ENCODE data around the gene CFAP74. TPM values are rescaled to one million over a fixed set of nuclear protein-coding genes. Genes with fewer than 3 reads are reported as not detected.

The CFAP74 gene
- total RNA-seq, 1 experiment from 2014 or later: 0.28 TPM

GRCh38 chr1:1920057-1920607 lies 83.5 kb downstream of the CFAP74 start:
- Histone ChIP-seq H3K23ac (ENCODE audit: insufficient read length, low read depth, low read length) (no peak overlapping the region), H3K4ac (ENCODE audit: low read depth, low read length) (no peak overlapping the region), H3K18ac (ENCODE audit: insufficient read length, low read depth, low read length) (no peak overlapping the region), H3T11ph (ENCODE audit: low read length) (no peak overlapping the region), H2BK120ac (ENCODE audit: low read depth, low read length, poor library complexity, severe bottlenecking) (no peak overlapping the region), H3K79me1 (ENCODE audit: insufficient read depth, low read depth, low read length, poor library complexity, severe bottlenecking) (no peaks in the 10 kb centered on the region), H4K5ac (ENCODE audit: insufficient read length, low read depth, low read length) (no peak overlapping the region), H3K4me2 (ENCODE audit: insufficient read depth, insufficient read length, low read length) (peak overlapping the region; percentile 21), H3K4me1 (ENCODE audit: insufficient read depth, low read length) (no peaks in the 10 kb centered on the region), H3K27me3 (ENCODE audit: insufficient read depth, low read length) (no peaks in the 10 kb centered on the region), H2BK15ac (ENCODE audit: low read depth, low read length) (no peak overlapping the region), H2AK5ac (ENCODE audit: insufficient read length, low read length) (no peak overlapping the region), H3K14ac (ENCODE audit: insufficient read depth, low read length) (no peak overlapping the region), H2BK5ac (ENCODE audit: insufficient read length, low read length) (no peak overlapping the region), H3K23me2 (ENCODE audit: insufficient read length, low read depth, low read length, poor library complexity, severe bottlenecking) (no peaks in the 10 kb centered on the region), H4K91ac (ENCODE audit: insufficient read length, low read depth, low read length) (no peak overlapping the region), H2BK20ac (ENCODE audit: low read depth, low read length, poor library complexity, severe bottlenecking) (no peak overlapping the region), H2BK12ac (ENCODE audit: insufficient read length, low read depth, low read length) (no peak overlapping the region), H4K20me1 (ENCODE audit: control insufficient read depth, insufficient read depth, insufficient read length) (no peaks in the 10 kb centered on the region), H3K56ac (ENCODE audit: insufficient read length, low read depth, low read length) (no peak overlapping the region), H2AFZ (ENCODE audit: low read length) (no peak overlapping the region), H3K9me3 (ENCODE audit: control insufficient read depth, low read depth, low read length) (no peaks in the 10 kb centered on the region), H4K8ac (replicated peaks; ENCODE audit: insufficient read length, low read depth, low read length) (no peak overlapping the region), H3K9ac (ENCODE audit: extremely low read depth, insufficient read length, low read length) (no peak overlapping the region), H3K27ac (ENCODE audit: insufficient read length, low read depth, low read length) (no peak overlapping the region), H3K79me2 (ENCODE audit: insufficient read depth, low read length) (no peaks in the 10 kb centered on the region)
- no peak for TF ChIP-seq CTCF (conservative IDR thresholded peaks at IDR 0.05)
- DNase-seq: no peak
- Mint-ChIP-seq H3K9me3 (no peaks in the 10 kb centered on the region; a peak in 1 of 5 replicates), H3K27me3 (ENCODE audit: low read depth) (peaks cover 4% of the 10 kb centered on the region), H3K4me3 (no peak overlapping the region), H3K4me1 (peaks cover 2 to 16% of the 10 kb centered on the region in 2 experiments; a peak in 3 of 4 replicates), H3K27ac (no peak overlapping the region), H3K36me3 (ENCODE audit: insufficient read depth in 1 of 3, low read depth in 3 of 3) (no peaks in the 10 kb centered on the region; a peak in 1 of 7 replicates)
- WGBS (ENCODE audit: extremely low coverage, insufficient read length, low lambda C conversion rate): no CpG with 5 or more reads among the region's 6 CpGs
